Thoracic aorta (tissue), 2 donors: Measurements from ENCODE around the gene IGF1R. TPM values are rescaled to one million over a fixed set of nuclear protein-coding genes. Genes with fewer than 3 reads are reported as not detected.

Experiments used
- ATAC-seq: fragments of 150-250 bp; one replicate; pipeline ENCODE4 v1.8.0; 2017; ENCODE audit warnings: low read depth; ENCODE audit not compliant: insufficient number of reproducible peaks, low FRiP score
- DNase-seq: peaks from one replicate; pipeline ENCODE4 v3.0.0-alpha.2; 2020; ENCODE audit warnings: low spot score
- H3K27ac ChIP-seq, 2 donors: fragments of 200-600 bp; sonication (generic); 1 replicate in 1 of 2; 2 replicates in 1 of 2; pipeline ENCODE4 v1.5.1; 2016; ENCODE audit warnings: mild to moderate bottlenecking in 2 of 2, moderate library complexity in 2 of 2
- H3K27me3 ChIP-seq: fragments of 200-600 bp; sonication (generic); replicated peaks from 2 replicates; pipeline ENCODE4 v1.6.0; 2016; ENCODE audit warnings: mild to moderate bottlenecking; ENCODE audit not compliant: insufficient read depth
- H3K36me3 ChIP-seq: fragments of 200-600 bp; sonication (generic); one replicate; pipeline ENCODE4 v1.5.1; 2016
- H3K4me1 ChIP-seq, 2 donors: fragments of 200-600 bp; sonication (generic); 1 replicate in 1 of 2; 2 replicates in 1 of 2; pipeline versions ENCODE4 v1.5.1 to v1.6.0; 2016; ENCODE audit warnings: low read depth in 2 of 2, mild to moderate bottlenecking in 1 of 2; ENCODE audit not compliant: control insufficient read depth in 1 of 2
- H3K4me3 ChIP-seq: fragments of 200-600 bp; sonication (generic); 2 replicates; pipeline ENCODE4 v1.5.1; 2016; ENCODE audit warnings: mild to moderate bottlenecking
- H3K9me3 ChIP-seq: fragments of 200-600 bp; sonication (generic); 2 replicates; pipeline ENCODE4 v1.5.1; 2016
- total RNA-seq, 2 donors: library from RNA; depleted of rRNA; stranded (reverse); fragments of >200 nt; gene quantifications; one replicate each; pipeline versions ENCODE4 v1.1.0 to v1.2.3, GENCODE V29; 2016
- TF ChIP-seq, protein P1 (sequence below): fragments of 200-600 bp; sonication (generic); IDR thresholded peaks from one replicate; pipeline ENCODE4 v1.5.1; 2019; ENCODE audit warnings: antibody characterized with exemption

The IGF1R gene
- total RNA-seq, 2 donors from 2014 or later = 127 to 159 TPM

DNA sequence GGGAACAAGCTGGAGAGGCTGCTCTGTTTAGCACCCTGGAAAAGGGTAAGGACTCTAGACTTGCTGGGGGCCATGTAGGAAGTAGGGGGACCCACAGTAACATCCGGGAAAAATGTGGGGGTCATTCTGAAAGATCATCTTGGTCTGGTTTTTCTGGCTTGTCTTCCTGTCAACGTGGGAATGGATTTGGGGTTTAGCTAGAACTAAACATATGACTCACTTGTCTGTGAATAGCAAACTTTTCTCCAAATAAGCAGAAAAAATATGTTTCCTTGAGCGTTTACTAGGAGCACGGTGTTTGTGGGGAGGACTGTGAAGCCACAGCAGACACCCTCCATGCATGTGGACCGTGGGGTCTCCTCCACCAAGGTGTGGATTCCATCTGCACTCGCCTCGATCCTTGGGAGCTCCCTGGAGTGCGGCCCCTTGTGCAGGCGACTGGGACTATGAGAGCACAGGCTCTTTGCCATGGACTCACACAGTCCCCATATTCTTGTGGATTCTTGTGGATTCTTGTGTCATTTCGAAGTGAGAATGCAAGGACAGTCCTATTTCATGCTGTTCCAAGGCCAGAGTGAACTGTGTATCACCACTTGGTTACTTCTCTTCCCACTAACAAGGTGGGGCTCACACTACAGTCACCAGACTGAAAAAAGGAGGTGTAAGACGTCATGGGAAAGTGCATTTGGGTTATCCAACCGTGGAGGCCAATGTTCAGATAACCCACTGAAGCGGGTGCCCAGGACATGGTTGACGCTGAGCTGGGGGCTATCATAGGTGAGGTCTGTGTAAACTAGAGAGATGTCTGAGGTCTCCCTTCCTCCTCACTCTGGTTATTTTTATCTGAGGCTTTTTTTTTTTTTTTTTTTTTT is 333.7 kb downstream of the IGF1R start:
- Histone ChIP-seq H3K27me3 (no peaks in the 10 kb centered on the region), H3K27ac (peak overlapping the region; percentile 79 to 88), H3K36me3 (no peaks in the 10 kb centered on the region), H3K4me3 (no peak overlapping the region), H3K4me1 (peaks cover 12 to 35% of the 10 kb centered on the region in 2 donors), H3K9me3 (no peaks in the 10 kb centered on the region)
- TF ChIP-seq, protein P1, sequence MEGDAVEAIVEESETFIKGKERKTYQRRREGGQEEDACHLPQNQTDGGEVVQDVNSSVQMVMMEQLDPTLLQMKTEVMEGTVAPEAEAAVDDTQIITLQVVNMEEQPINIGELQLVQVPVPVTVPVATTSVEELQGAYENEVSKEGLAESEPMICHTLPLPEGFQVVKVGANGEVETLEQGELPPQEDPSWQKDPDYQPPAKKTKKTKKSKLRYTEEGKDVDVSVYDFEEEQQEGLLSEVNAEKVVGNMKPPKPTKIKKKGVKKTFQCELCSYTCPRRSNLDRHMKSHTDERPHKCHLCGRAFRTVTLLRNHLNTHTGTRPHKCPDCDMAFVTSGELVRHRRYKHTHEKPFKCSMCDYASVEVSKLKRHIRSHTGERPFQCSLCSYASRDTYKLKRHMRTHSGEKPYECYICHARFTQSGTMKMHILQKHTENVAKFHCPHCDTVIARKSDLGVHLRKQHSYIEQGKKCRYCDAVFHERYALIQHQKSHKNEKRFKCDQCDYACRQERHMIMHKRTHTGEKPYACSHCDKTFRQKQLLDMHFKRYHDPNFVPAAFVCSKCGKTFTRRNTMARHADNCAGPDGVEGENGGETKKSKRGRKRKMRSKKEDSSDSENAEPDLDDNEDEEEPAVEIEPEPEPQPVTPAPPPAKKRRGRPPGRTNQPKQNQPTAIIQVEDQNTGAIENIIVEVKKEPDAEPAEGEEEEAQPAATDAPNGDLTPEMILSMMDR = no peak
- no peak for ATAC-seq
- no peak for DNase-seq

DNA sequence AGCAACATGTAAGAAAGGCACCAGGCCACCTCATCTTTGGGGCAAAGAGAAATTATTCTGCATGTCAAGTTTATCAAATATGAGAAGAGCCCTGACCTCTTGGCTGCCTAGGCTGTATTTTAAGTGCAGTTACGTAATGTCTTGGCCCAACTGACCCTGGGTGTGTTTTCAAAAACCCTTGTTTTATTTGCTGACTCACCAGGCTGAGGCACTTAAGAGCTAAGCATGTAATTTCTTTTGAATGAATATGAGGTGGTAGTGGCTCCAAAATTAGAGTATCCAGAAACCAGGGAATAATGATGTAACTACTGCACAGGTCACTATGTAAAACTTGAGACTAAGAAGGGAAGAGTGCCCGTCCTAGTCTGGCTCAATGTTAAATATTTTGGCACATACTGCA is 335.0 kb downstream of the IGF1R start:
- Histone ChIP-seq H3K9me3 (no peaks in the 10 kb centered on the region), H3K4me1 (peaks cover 12 to 35% of the 10 kb centered on the region in 2 donors), H3K36me3 (no peaks in the 10 kb centered on the region), H3K4me3 (no peak overlapping the region), H3K27ac (peak overlapping the region; percentile 79 to 88), H3K27me3 (no peaks in the 10 kb centered on the region)
- ATAC-seq = peak; percentile 88
- TF ChIP-seq, protein P1 = no peak
- peak; percentile 57 for DNase-seq

DNA sequence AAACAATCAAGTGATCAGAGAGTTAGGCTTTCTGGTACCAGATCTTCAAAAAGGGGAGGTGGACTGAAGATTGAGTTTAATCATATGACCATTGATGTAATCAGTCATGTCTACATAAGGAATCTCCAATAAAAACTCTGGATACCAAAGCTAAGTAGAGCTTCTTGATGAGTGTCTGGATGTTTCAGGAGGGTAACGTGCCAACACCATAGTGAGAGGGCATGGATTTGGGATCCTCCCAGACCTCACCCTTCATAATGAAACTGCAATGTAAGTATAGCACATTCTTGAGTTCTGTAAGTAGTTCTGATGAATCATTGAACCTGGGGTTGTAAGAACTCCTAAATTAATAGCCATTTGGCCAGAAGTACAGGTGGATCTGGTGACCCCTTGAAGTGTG is 337.9 kb downstream of the IGF1R start:
- no peaks in the 10 kb centered on the region for H3K9me3 ChIP-seq
- no peak overlapping the region for H3K4me3 ChIP-seq
- TF ChIP-seq, protein P1 = no peak
- no peak overlapping the region for H3K27ac ChIP-seq
- no peak for DNase-seq
- no peak for ATAC-seq
- H3K27me3 ChIP-seq = no peaks in the 10 kb centered on the region
- H3K36me3 ChIP-seq = no peaks in the 10 kb centered on the region
- peaks cover 12 to 35% of the 10 kb centered on the region in 2 donors for H3K4me1 ChIP-seq

DNA sequence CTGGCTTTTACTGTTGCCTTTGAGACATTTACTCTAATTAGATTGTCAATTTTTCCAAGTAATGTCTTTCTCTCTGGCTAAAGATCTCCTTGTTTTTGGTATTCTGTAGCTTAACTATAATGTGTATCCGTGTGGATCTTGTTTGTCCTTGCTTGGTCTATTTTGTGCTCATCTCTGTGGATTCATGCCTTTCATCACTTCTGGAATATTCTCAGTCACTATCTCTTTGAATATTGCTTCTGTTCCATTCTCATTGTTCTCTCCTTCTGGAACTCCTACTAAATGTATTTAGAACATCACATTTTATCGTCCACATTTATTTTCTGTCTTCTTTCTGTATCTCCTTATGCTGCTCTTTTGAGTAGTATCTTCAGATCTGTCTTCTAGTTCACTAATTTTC is 346.6 kb downstream of the IGF1R start:
- Histone ChIP-seq H3K4me3 (no peak overlapping the region), H3K4me1 (no peaks in the 10 kb centered on the region), H3K9me3 (no peaks in the 10 kb centered on the region), H3K27ac (no peak overlapping the region), H3K36me3 (no peaks in the 10 kb centered on the region), H3K27me3 (no peaks in the 10 kb centered on the region)
- DNase-seq = no peak
- TF ChIP-seq, protein P1 = no peak
- ATAC-seq = no peak

DNA sequence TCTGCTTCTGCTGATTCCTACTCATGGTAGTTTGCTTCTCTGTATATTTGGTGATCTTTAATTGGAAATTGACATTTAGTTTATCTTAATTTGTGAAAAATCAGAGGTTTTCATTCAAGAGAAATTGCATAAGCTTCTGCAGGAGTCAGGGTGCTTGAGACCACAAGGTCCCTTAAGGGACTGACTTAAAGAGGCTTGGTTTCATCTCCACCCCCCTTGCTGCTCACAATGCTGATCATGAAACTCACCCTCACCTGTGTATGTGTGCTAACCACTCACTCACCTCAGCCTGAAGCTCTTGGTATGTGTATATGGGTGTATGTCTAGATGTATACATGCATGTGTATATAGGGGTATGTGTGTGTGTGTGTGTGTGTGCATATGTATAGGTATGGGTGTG is 347.8 kb downstream of the IGF1R start:
- Histone ChIP-seq H3K36me3 (no peaks in the 10 kb centered on the region), H3K9me3 (no peaks in the 10 kb centered on the region), H3K4me3 (no peak overlapping the region), H3K27ac (no peak overlapping the region), H3K4me1 (no peaks in the 10 kb centered on the region), H3K27me3 (no peaks in the 10 kb centered on the region)
- ATAC-seq (no peak), DNase-seq (no peak)
- TF ChIP-seq, protein P1 = no peak
